ENCODE measurements around the gene DGKB.

GRCh38 chr7:14902589-14903067 is at the start of gene DGKB:
- TF ChIP-seq POLR2A (IDR thresholded peaks at IDR 0.05) = no peak
- TF ChIP-seq, protein P1, sequence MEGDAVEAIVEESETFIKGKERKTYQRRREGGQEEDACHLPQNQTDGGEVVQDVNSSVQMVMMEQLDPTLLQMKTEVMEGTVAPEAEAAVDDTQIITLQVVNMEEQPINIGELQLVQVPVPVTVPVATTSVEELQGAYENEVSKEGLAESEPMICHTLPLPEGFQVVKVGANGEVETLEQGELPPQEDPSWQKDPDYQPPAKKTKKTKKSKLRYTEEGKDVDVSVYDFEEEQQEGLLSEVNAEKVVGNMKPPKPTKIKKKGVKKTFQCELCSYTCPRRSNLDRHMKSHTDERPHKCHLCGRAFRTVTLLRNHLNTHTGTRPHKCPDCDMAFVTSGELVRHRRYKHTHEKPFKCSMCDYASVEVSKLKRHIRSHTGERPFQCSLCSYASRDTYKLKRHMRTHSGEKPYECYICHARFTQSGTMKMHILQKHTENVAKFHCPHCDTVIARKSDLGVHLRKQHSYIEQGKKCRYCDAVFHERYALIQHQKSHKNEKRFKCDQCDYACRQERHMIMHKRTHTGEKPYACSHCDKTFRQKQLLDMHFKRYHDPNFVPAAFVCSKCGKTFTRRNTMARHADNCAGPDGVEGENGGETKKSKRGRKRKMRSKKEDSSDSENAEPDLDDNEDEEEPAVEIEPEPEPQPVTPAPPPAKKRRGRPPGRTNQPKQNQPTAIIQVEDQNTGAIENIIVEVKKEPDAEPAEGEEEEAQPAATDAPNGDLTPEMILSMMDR (IDR thresholded peaks at IDR 0.05) = no peak
